ENCODE data around the gene NUBP2.

DNA sequence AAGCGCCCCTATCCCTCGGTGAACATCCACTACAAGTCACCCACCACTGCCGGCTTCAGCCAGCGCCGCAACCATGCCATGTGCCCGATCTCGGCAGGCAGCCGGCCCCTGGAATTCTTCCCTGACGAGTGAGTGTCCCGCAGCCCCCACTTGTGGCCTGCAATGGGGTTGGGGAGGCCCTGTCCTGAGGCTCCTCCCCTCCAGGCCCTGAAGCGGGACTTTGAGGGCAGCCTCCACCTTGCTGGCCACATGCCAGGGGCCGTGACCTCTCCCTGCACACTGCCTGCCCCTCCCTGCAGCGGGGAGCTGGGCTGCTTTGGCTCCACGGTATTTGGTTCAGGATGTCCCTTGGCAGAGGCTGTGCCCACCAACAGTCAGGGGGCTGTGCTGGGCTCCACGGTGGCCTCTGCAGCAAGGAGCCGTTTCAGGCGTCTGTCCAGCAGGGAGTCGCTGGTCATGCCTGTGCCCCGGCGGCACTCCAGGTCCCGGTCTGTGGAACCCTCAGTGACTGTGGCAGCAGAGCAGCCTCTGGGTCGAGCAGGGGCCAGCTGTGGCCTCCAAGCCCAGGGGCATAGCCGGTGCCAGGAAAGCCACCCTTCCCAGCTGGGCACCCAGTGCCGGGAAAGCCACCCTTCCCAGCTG lies 19.8 kb upstream of the NUBP2 start:
- TF ChIP-seq, protein P1, sequence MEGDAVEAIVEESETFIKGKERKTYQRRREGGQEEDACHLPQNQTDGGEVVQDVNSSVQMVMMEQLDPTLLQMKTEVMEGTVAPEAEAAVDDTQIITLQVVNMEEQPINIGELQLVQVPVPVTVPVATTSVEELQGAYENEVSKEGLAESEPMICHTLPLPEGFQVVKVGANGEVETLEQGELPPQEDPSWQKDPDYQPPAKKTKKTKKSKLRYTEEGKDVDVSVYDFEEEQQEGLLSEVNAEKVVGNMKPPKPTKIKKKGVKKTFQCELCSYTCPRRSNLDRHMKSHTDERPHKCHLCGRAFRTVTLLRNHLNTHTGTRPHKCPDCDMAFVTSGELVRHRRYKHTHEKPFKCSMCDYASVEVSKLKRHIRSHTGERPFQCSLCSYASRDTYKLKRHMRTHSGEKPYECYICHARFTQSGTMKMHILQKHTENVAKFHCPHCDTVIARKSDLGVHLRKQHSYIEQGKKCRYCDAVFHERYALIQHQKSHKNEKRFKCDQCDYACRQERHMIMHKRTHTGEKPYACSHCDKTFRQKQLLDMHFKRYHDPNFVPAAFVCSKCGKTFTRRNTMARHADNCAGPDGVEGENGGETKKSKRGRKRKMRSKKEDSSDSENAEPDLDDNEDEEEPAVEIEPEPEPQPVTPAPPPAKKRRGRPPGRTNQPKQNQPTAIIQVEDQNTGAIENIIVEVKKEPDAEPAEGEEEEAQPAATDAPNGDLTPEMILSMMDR (IDR thresholded peaks at IDR 0.05) = no peak
- TF ChIP-seq POLR2A (IDR thresholded peaks at IDR 0.05) (no peak), EP300 (IDR thresholded peaks at IDR 0.05) (no peak), POLR2AphosphoS5 (IDR thresholded peaks at IDR 0.05) (no peak)

Data from gastroesophageal sphincter (tissue), 3 donors.